ENCODE measurements around the gene C7orf57. TPM values are rescaled to one million over a fixed set of nuclear protein-coding genes. Genes with fewer than 3 reads are reported as not detected.

The C7orf57 gene
- polyA plus RNA-seq, 1 of the 3 experiments (the other 2 are of a cell fraction): 0.41 TPM

DNA sequence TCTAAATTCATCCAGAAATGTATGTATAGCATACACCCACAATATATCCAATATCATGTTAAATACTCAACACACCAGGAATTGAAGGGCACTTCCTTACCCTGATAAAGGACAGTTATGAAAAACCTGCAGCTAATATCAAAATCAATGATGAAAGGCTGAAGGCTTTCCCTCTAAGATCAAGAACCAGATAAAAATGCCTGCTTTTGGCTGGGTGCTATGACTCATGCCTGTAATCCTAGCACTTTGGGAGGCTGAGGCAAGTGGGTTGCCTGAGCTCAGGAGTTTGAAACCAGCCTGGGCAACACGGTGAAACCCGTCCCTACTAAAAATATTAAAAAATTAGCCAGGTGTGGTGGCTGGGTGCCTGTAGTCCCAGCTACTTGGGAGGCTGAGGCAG lies 32.1 kb downstream of the C7orf57 start:
- Histone ChIP-seq H3K36me3 (replicated peaks in 1 of 2; ENCODE audit: control insufficient read depth in 1 of 2, insufficient read depth in 2 of 2, low read length in 1 of 2) (no peaks in the 10 kb centered on the region), H4K20me1 (ENCODE audit: insufficient read depth) (no peaks in the 10 kb centered on the region), H3K4me1 (ENCODE audit: control insufficient read depth in 1 of 2, insufficient read depth in 2 of 2, low read depth in 1 of 2, low read length in 1 of 2) (no peaks in the 10 kb centered on the region), H3K9ac (no peak overlapping the region), H2AFZ (ENCODE audit: low read depth) (no peak overlapping the region), H3K4me3 (ENCODE audit: low read depth in 2 of 2, low read length in 1 of 2) (no peak overlapping the region), H3F3A (replicated peaks; ENCODE audit: insufficient read depth) (no peaks in the 10 kb centered on the region), H3K27me3 (ENCODE audit: insufficient read depth) (no peaks in the 10 kb centered on the region), H3K27ac (ENCODE audit: low read depth in 2 of 2, low read length in 1 of 2) (no peak overlapping the region), H3K9me3 (peaks cover 11% of the 10 kb centered on the region; the same call in 1 of the 2 replicates), H3K9me2 (no peaks in the 10 kb centered on the region), H3K4me2 (no peak overlapping the region), H3K79me2 (ENCODE audit: insufficient read depth) (no peaks in the 10 kb centered on the region)
- POLR2A ChIA-PET: no interaction called here
- no peak for DNase-seq
- CTCF ChIA-PET: no interaction called here
- WGBS (ENCODE audit: low lambda C conversion rate): 25% methylated on average over 2 of the region's 2 CpGs
- TF ChIP-seq GATA2 (CRISPR knock-in tag; IDR thresholded peaks at IDR 0.05) (no peak), FOSL2 (IDR thresholded peaks at IDR 0.05; ENCODE audit: borderline replicate concordance, low read depth) (peak; percentile 62), CHD2 (IDR thresholded peaks at IDR 0.05; ENCODE audit: low read length, partially characterized antibody) (no peak), FOXM1 (IDR thresholded peaks at IDR 0.05; ENCODE audit: low read depth) (no peak), USF2 (IDR thresholded peaks at IDR 0.05; ENCODE audit: borderline replicate concordance, low read depth, low read length) (no peak), TCF12 (IDR thresholded peaks at IDR 0.05) (peak; percentile 42; the same call in 1 of the 2 replicates), RAD21 (IDR thresholded peaks at IDR 0.05; ENCODE audit: low read length) (no peak), POLR2AphosphoS5 (IDR thresholded peaks at IDR 0.05; ENCODE audit: low read depth, low read length) (no peak), YY1 (IDR thresholded peaks at IDR 0.05; ENCODE audit: low read depth) (no peak), JUND (IDR thresholded peaks at IDR 0.05) (peak; percentile 70), EP300 (IDR thresholded peaks at IDR 0.05; ENCODE audit: borderline replicate concordance in 1 of 2, low read depth in 1 of 2, low read length in 1 of 2) (peak in 1 of 2 experiments; percentile 15; a peak in 1 of 4 replicates)
- TF ChIP-seq, protein P1, sequence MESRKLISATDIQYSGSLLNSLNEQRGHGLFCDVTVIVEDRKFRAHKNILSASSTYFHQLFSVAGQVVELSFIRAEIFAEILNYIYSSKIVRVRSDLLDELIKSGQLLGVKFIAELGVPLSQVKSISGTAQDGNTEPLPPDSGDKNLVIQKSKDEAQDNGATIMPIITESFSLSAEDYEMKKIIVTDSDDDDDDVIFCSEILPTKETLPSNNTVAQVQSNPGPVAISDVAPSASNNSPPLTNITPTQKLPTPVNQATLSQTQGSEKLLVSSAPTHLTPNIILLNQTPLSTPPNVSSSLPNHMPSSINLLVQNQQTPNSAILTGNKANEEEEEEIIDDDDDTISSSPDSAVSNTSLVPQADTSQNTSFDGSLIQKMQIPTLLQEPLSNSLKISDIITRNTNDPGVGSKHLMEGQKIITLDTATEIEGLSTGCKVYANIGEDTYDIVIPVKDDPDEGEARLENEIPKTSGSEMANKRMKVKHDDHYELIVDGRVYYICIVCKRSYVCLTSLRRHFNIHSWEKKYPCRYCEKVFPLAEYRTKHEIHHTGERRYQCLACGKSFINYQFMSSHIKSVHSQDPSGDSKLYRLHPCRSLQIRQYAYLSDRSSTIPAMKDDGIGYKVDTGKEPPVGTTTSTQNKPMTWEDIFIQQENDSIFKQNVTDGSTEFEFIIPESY (IDR thresholded peaks at IDR 0.05; ENCODE audit: borderline replicate concordance, low read depth): no peak
- TF ChIP-seq, protein P2, sequence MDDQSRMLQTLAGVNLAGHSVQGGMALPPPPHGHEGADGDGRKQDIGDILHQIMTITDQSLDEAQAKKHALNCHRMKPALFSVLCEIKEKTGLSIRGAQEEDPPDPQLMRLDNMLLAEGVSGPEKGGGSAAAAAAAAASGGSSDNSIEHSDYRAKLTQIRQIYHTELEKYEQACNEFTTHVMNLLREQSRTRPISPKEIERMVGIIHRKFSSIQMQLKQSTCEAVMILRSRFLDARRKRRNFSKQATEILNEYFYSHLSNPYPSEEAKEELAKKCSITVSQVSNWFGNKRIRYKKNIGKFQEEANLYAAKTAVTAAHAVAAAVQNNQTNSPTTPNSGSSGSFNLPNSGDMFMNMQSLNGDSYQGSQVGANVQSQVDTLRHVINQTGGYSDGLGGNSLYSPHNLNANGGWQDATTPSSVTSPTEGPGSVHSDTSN (IDR thresholded peaks at IDR 0.05): peak; percentile 30; the same call in 1 of the 2 replicates
- TF ChIP-seq, protein P3, sequence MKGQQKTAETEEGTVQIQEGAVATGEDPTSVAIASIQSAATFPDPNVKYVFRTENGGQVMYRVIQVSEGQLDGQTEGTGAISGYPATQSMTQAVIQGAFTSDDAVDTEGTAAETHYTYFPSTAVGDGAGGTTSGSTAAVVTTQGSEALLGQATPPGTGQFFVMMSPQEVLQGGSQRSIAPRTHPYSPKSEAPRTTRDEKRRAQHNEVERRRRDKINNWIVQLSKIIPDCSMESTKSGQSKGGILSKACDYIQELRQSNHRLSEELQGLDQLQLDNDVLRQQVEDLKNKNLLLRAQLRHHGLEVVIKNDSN (IDR thresholded peaks at IDR 0.05; ENCODE audit: borderline replicate concordance, low read depth): no peak
- TF ChIP-seq, protein P4, sequence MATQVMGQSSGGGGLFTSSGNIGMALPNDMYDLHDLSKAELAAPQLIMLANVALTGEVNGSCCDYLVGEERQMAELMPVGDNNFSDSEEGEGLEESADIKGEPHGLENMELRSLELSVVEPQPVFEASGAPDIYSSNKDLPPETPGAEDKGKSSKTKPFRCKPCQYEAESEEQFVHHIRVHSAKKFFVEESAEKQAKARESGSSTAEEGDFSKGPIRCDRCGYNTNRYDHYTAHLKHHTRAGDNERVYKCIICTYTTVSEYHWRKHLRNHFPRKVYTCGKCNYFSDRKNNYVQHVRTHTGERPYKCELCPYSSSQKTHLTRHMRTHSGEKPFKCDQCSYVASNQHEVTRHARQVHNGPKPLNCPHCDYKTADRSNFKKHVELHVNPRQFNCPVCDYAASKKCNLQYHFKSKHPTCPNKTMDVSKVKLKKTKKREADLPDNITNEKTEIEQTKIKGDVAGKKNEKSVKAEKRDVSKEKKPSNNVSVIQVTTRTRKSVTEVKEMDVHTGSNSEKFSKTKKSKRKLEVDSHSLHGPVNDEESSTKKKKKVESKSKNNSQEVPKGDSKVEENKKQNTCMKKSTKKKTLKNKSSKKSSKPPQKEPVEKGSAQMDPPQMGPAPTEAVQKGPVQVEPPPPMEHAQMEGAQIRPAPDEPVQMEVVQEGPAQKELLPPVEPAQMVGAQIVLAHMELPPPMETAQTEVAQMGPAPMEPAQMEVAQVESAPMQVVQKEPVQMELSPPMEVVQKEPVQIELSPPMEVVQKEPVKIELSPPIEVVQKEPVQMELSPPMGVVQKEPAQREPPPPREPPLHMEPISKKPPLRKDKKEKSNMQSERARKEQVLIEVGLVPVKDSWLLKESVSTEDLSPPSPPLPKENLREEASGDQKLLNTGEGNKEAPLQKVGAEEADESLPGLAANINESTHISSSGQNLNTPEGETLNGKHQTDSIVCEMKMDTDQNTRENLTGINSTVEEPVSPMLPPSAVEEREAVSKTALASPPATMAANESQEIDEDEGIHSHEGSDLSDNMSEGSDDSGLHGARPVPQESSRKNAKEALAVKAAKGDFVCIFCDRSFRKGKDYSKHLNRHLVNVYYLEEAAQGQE (IDR thresholded peaks at IDR 0.05; ENCODE audit: low read depth, low read length): no peak
- TF ChIP-seq, protein P5, sequence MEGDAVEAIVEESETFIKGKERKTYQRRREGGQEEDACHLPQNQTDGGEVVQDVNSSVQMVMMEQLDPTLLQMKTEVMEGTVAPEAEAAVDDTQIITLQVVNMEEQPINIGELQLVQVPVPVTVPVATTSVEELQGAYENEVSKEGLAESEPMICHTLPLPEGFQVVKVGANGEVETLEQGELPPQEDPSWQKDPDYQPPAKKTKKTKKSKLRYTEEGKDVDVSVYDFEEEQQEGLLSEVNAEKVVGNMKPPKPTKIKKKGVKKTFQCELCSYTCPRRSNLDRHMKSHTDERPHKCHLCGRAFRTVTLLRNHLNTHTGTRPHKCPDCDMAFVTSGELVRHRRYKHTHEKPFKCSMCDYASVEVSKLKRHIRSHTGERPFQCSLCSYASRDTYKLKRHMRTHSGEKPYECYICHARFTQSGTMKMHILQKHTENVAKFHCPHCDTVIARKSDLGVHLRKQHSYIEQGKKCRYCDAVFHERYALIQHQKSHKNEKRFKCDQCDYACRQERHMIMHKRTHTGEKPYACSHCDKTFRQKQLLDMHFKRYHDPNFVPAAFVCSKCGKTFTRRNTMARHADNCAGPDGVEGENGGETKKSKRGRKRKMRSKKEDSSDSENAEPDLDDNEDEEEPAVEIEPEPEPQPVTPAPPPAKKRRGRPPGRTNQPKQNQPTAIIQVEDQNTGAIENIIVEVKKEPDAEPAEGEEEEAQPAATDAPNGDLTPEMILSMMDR (IDR thresholded peaks at IDR 0.05): no peak
